GM12878 (cell line): ENCODE results near the gene ZNF771. TPM values are rescaled to one million over a fixed set of nuclear protein-coding genes. Genes with fewer than 3 reads are reported as not detected.

Experiments used
- ATAC-seq: fragments of 200-7000 bp; cut with Tn5 transposase; 3 replicates; pipeline ENCODE4 v1.9.1; 2020; ENCODE audit warnings: mild to moderate bottlenecking, moderate library complexity
- BruUV-seq: library from RNA; stranded (reverse); fragments of 400-500 nt; replicated peaks from 2 replicates; lab custom pipeline; 2021; lab: Mats Ljungman, UMichigan
- CTCF ChIA-PET: fragments of 300-600 bp; sonication (Branson Sonifier 250); formaldehyde crosslinking; extraction: SDS; loops from one replicate; lab custom pipeline; 2021; ENCODE audit warnings: inconsistent platforms; lab: Yijun Ruan, JAX
- POLR2A ChIA-PET: fragments of 350-600 bp; formaldehyde crosslinking; extraction: SDS; loops from one replicate; lab custom pipeline; 2021; ENCODE audit warnings: inconsistent platforms; lab: Charles Lee
- RAD21 ChIA-PET: fragments of 300-600 bp; sonication (Branson Sonifier 250); formaldehyde crosslinking; loops from one replicate; lab custom pipeline; 2023; ENCODE audit warnings: antibody characterized with exemption; ENCODE audit not compliant: unreplicated experiment; lab: Charles Lee
- SMC1A ChIA-PET: fragments of 300-600 bp; sonication (Branson Sonifier 250); formaldehyde crosslinking; loops from one replicate; lab custom pipeline; 2023; ENCODE audit not compliant: unreplicated experiment, uncharacterized antibody; lab: Charles Lee
- DNase-seq: peaks from one replicate; pipeline ENCODE4 v3.0.0-alpha.2; 2011; ENCODE audit warnings: low read depth, low spot score
- FAIRE-seq: peaks from 3 replicates; lab custom pipeline; 2011; peaks lifted over from hg19 to GRCh38; lab: Jason Lieb, UNC
- H2AFZ ChIP-seq: 2 replicates; pipeline ENCODE4 v1.6.0; 2011; ENCODE audit warnings: low read depth, low read length, control low read depth; ENCODE audit not compliant: control insufficient read depth
- H3K27ac ChIP-seq: 2 replicates; pipeline ENCODE4 v1.5.1; 2011; ENCODE audit warnings: control low read depth; ENCODE audit not compliant: control insufficient read depth, insufficient read depth
- H3K27me3 ChIP-seq, 2 experiments: replicated peaks in 1 of 2; 2 replicates each; pipeline versions ENCODE4 v1.6.0 to v1.6.1; 2011; ENCODE audit warnings: low read length in 1 of 2; ENCODE audit not compliant: control insufficient read depth in 2 of 2, insufficient read depth in 2 of 2
- H3K36me3 ChIP-seq, 2 experiments: 2 replicates each; pipeline ENCODE4 v1.5.1; 2011; ENCODE audit warnings: low read length in 1 of 2; ENCODE audit not compliant: control insufficient read depth in 2 of 2, insufficient read depth in 2 of 2
- H3K4me1 ChIP-seq: 2 replicates; pipeline ENCODE4 v1.6.1; 2011; ENCODE audit warnings: mild to moderate bottlenecking, low read length, moderate library complexity, mixed read lengths; ENCODE audit not compliant: control insufficient read depth, insufficient read depth
- H3K4me2 ChIP-seq: 2 replicates; pipeline ENCODE4 v1.6.0; 2011; ENCODE audit warnings: control low read depth; ENCODE audit not compliant: control insufficient read depth, insufficient read depth
- H3K4me3 ChIP-seq: fragments of 200-600 bp; sonication (generic); 2 replicates; pipeline ENCODE4 v1.5.1; 2016
- H3K79me2 ChIP-seq: 2 replicates; pipeline ENCODE4 v1.6.0; 2011; ENCODE audit warnings: low read length; ENCODE audit not compliant: control insufficient read depth, insufficient read depth
- H3K9ac ChIP-seq: 2 replicates; pipeline ENCODE4 v1.8.0; 2011; ENCODE audit warnings: low read length, control low read depth, mixed read lengths; ENCODE audit not compliant: control insufficient read depth, insufficient read depth
- H3K9me3 ChIP-seq: replicated peaks from 3 replicates; pipeline ENCODE4 v1.5.1; 2011; ENCODE audit warnings: mild to moderate bottlenecking, low read length; ENCODE audit not compliant: control insufficient read depth, insufficient read depth
- H4K20me1 ChIP-seq: 2 replicates; pipeline ENCODE4 v1.6.0; 2011; ENCODE audit not compliant: control insufficient read depth, insufficient read depth
- CEBPZ ChIP-seq: fragments of 150-350 bp; IDR thresholded peaks from 2 replicates; pipeline ENCODE4 v1.6.1; 2016; ENCODE audit warnings: low read depth, low read length
- CHD2 ChIP-seq: IDR thresholded peaks from 2 replicates; pipeline ENCODE4 v1.6.1; 2011; ENCODE audit warnings: low read depth, low read length, improper control_type of control experiment, borderline replicate concordance
- CTCF ChIP-seq, 3 experiments: IDR thresholded peaks in 2 of 3; conservative IDR thresholded peaks in 1 of 3; 2 replicates each; pipeline ENCODE4 v1.5.1; 2011; ENCODE audit warnings: low read depth in 3 of 3, low read length in 3 of 3, mild to moderate bottlenecking in 3 of 3, control low read depth in 2 of 3, moderate library complexity in 2 of 3, inconsistent platforms in 1 of 3, mixed read lengths in 1 of 3; ENCODE audit not compliant: control insufficient read depth in 2 of 3, insufficient read depth in 1 of 3; ENCODE audit errors: extremely low read depth in 1 of 3
- DPF2 ChIP-seq: fragments of 450-650 bp; IDR thresholded peaks from 2 replicates; pipeline ENCODE4 v1.6.1; 2017; ENCODE audit warnings: mild to moderate bottlenecking
- HCFC1 ChIP-seq: fragments of 150-350 bp; IDR thresholded peaks from 2 replicates; pipeline ENCODE4 v1.6.1; 2014; ENCODE audit warnings: low read length
- IRF4 ChIP-seq: IDR thresholded peaks from 2 replicates; pipeline ENCODE4 v1.6.1; 2011; ENCODE audit warnings: low read depth, low read length
- KLF5 ChIP-seq: fragments of 450-650 bp; IDR thresholded peaks from 2 replicates; pipeline ENCODE4 v1.6.1; 2014; ENCODE audit warnings: mild to moderate bottlenecking; ENCODE audit not compliant: partially characterized antibody
- NR2C1 ChIP-seq: fragments of 450-650 bp; IDR thresholded peaks from 2 replicates; pipeline ENCODE4 v1.6.1; 2017; ENCODE audit warnings: antibody characterized with exemption, mild to moderate bottlenecking, moderate library complexity
- PAX5 ChIP-seq: IDR thresholded peaks from 2 replicates; pipeline ENCODE4 v1.6.1; 2011; ENCODE audit warnings: low read depth, low read length, borderline replicate concordance
- PBX3 ChIP-seq: IDR thresholded peaks from 2 replicates; pipeline ENCODE4 v1.6.1; 2011; ENCODE audit warnings: mild to moderate bottlenecking, low read depth, low read length, moderate library complexity; ENCODE audit not compliant: insufficient replicate concordance
- TBL1XR1 ChIP-seq: IDR thresholded peaks from 2 replicates; pipeline ENCODE4 v1.6.1; 2012; ENCODE audit warnings: low read depth, low read length, improper control_type of control experiment
- YBX1 ChIP-seq: fragments of 450-650 bp; IDR thresholded peaks from 2 replicates; pipeline ENCODE4 v1.6.1; 2016; ENCODE audit warnings: antibody characterized with exemption
- ZBTB33 ChIP-seq: fragments of 450-650 bp; IDR thresholded peaks from 2 replicates; pipeline ENCODE4 v1.6.1; 2017; ENCODE audit warnings: mild to moderate bottlenecking
- WGBS: methylation state at CpG from one replicate; pipeline ENCODE4 v1.1.6; 2016; ENCODE audit warnings: low lambda C conversion rate; ENCODE audit not compliant: insufficient replicate concordance, insufficient coverage; ENCODE audit errors: missing lambda C conversion rate; 5-methylcytosine and 5-hydroxymethylcytosine counted together
- in situ Hi-C: fragments of 300-500 bp; cut with MboI; formaldehyde crosslinking; loops from 9 replicates; pipeline ENCODE4 v1.14.3; 2018; ENCODE audit warnings: mixed read lengths
- intact Hi-C: fragments of 100-400 bp; cut with micrococcal nuclease; formaldehyde crosslinking; loops from one replicate; pipeline ENCODE4 v1.14.2; 2022; ENCODE audit not compliant: unreplicated experiment
- polyA plus RNA-seq, 11 experiments: library from polyadenylated mRNA; depleted of rRNA in 4 of 11; unstranded in 6 of 11; stranded (reverse) in 5 of 11; fragments of >200 nt; fragmentation: Nextera tagmentation in 4 of 11; fragmentation: Illumina TruSeq in 1 of 11; extraction: Ambion mirVana in 4 of 11; extraction: Trizol in 1 of 11; gene quantifications; 1 replicate in 1 of 11; 2 replicates in 10 of 11; pipeline versions ENCODE4 v1.2.1 to v1.2.3, GENCODE V29; 2011 to 2016; ENCODE audit warnings: inconsistent platforms in 2 of 11, missing spikeins in 2 of 11, low read depth in 1 of 11
- total RNA-seq, 4 experiments: library from RNA; depleted of rRNA in 3 of 4; stranded (reverse); fragments of >200 nt in 3 of 4; fragmentation: Illumina TruSeq in 1 of 4; extraction: Trizol in 1 of 4; gene quantifications; 2 replicates each; pipeline versions ENCODE4 v1.2.1 to v1.2.3, GENCODE V29; 2013 to 2021

Gene ZNF771
- total and polyA plus RNA-seq, 10 of the 15 experiments (the other 5 are each of a cell fraction or from before 2014, with no cell fraction given) = 0.98 to 7.6 (median 3.7) TPM

GRCh38 chr16:30370456-30371247, 36.8 kb upstream of the ZNF771 start, which contains the start of gene TBC1D10B:
TSS of gene TBC1D10B (minus strand) at chr16:30370494. CDS start at chr16:30370183, 311 bp downstream.
- peaks cover 12% of the 10 kb centered on the region for H4K20me1 ChIP-seq
- ChIA-PET SMC1A (interaction anchor here (0.5 to 2.2 kb wide), 19 partner anchors 9 to 279 kb away, joined by 3 to 16 read pairs (median 5); partner anchors contain the start of genes CD2BP2, SEPTIN1, TBX6 and ZNF48), POLR2A (interaction anchor here (0.5 to 2.5 kb wide), 25 partner anchors 11 to 925 kb away, joined by 3 to 37 read pairs (median 5); partner anchors contain the start of genes ALDOA, CD2BP2, CORO1A and DCTPP1), RAD21 (interaction anchor here (0.6 to 3.8 kb wide), 27 partner anchors 9 to 279 kb away, joined by 3 to 33 read pairs (median 5); partner anchors contain the start of genes CD2BP2, DCTPP1, SEPTIN1 and TBX6), CTCF (interaction anchor here (0.7 to 9.0 kb wide), 20 partner anchors 12 to 288 kb away, joined by 3 to 70 read pairs (median 5); partner anchors contain the start of genes CD2BP2, DCTPP1, SEPTIN1 and ZNF48)
- DNase-seq = peak; percentile 100
- intact Hi-C loops = loop anchor here (2.0 kb wide), 1 partner anchor 16 kb away; the partner anchor contains the start of gene CD2BP2
- no peaks in the 10 kb centered on the region for H3K27me3 ChIP-seq
- H3K4me3 ChIP-seq = peak within 1 kb of the TSS; percentile 97
- H3K79me2 ChIP-seq = peaks cover 33% of the 10 kb centered on the region
- ATAC-seq = peak; percentile 91
- H3K4me1 ChIP-seq = peaks cover 16% of the 10 kb centered on the region
- peak within 1 kb of the TSS; percentile 77 for H3K27ac ChIP-seq
- FAIRE-seq = peak; percentile 100
- peak within 1 kb of the TSS; percentile 98 for H3K4me2 ChIP-seq
- in situ Hi-C loops = no loop called here
- peak within 1 kb of the TSS; percentile 68 for H2AFZ ChIP-seq
- H3K9ac ChIP-seq = peak within 1 kb of the TSS; percentile 86
- no peaks in the 10 kb centered on the region for H3K9me3 ChIP-seq
- no TSS peak for BruUV-seq
- under 1% methylated on average over 36 of the region's 40 CpGs for WGBS
- no peaks in the 10 kb centered on the region for H3K36me3 ChIP-seq
- TF ChIP-seq CHD2 (peak; percentile 96), HCFC1 (0 out of 2 replicates have a peak, but pooled peaks have one; percentile 12), TBL1XR1 (0 out of 2 replicates have a peak, but pooled peaks have one; percentile 38), ZBTB33 (peak; percentile 43; the same call in 1 of the 2 replicates), IRF4 (0 out of 2 replicates have a peak, but pooled peaks have one; percentile 54), PAX5 (0 out of 2 replicates have a peak, but pooled peaks have one; percentile 27), PBX3 (peak; percentile 94), CTCF (IDR thresholded peaks at IDR 0.05 in 2 of 3, conservative IDR thresholded peaks at IDR 0.05 in 1 of 3; ENCODE audit: control insufficient read depth in 2 of 3, extremely low read depth in 1 of 3, insufficient read depth in 1 of 3, low read depth in 3 of 3, low read length in 3 of 3) (peak in 2 of 3 experiments; percentile 13 to 24; a peak in 3 of 6 replicates), YBX1 (no peak), CEBPZ (peak; percentile 93), NR2C1 (0 out of 2 replicates have a peak, but pooled peaks have one; percentile 17), KLF5 (peak; percentile 80), DPF2 (peak; percentile 99)
